HEK293 (cell line): ENCODE data around the gene TRAPPC12.

Source experiments
- CTCF ChIP-seq: fragments of 450-650 bp; formaldehyde crosslinking; IDR thresholded peaks from 2 replicates; pipeline ENCODE4 v1.5.1; 2016; ENCODE audit warnings: missing biosample characterization, missing genetic modification characterization
- KLF8 ChIP-seq: fragments of 450-650 bp; formaldehyde crosslinking; IDR thresholded peaks from 2 replicates; pipeline ENCODE4 v1.5.1; 2016; ENCODE audit warnings: missing biosample characterization, missing genetic modification characterization
- MZF1 ChIP-seq: fragments of 450-650 bp; formaldehyde crosslinking; IDR thresholded peaks from 2 replicates; pipeline ENCODE4 v1.5.1; 2017; ENCODE audit warnings: missing biosample characterization, missing genetic modification characterization, borderline replicate concordance
- TRIM28 ChIP-seq: IDR thresholded peaks from 2 replicates; pipeline ENCODE4 v1.6.1; 2011; ENCODE audit warnings: low read length, control low read depth, borderline replicate concordance

GRCh38 chr2:3355951-3356569 is 23.4 kb upstream of the TRAPPC12 start:
- TF ChIP-seq CTCF (tag by site-specific recombination): no peak
- no peak for TF ChIP-seq KLF8 (tag by site-specific recombination)
- no peak for TF ChIP-seq MZF1 (tag by site-specific recombination)
- no peak for TF ChIP-seq TRIM28
